CD4-positive, alpha-beta T cell treated with Interleukin-15 for 4 hours (primary cell): ENCODE measurements around the gene FOXI2.

Source experiments
- DNase-seq: peaks from one replicate; pipeline ENCODE4 v3.0.0-alpha.2; 2020; ENCODE audit warnings: low spot score

FOXI2 gene

DNA sequence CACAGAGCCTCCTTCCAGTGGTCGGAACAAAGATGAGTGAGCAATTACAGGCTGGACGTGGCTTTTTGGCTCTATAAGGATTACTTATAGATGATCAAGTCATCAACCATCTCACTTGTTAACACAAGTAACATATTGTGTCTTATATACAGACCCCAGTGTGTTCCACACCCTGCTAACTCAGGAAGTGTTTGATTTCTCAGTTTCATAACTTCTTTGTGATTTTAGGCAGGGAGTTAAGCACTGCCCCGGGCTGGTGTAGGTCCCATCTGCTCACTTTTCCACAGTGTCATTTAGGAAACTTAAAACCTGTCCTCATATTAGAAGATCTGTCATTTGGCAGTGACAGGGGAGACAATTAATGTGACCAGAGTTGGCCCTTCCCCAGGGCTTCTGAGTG lies 6.2 kb downstream of the FOXI2 start:
- DNase-seq, result no peak

DNA sequence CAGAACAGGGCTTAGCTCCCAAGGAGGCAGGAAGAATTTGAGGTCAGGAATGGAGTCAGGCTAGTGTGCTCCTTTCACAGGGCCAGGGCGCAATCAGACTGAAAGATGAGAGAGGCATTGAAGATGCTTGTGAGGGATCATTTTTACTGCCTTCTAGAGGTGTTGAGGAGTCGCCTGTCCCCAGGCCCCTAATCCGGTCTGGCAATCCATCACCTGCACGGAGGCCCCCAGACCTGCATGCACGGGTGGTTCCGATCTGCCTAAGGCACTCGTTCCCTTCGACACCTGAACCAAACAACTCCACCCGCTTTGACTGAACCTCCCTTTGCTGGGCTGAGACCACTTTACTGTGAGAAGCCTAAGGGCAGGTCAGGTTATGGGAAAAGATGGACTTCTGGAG lies 8.0 kb downstream of the FOXI2 start:
- DNase-seq, result no peak

GRCh38 chr10:127745861-127746260 lies 8.9 kb downstream of the FOXI2 start:
- no peak for DNase-seq

GRCh38 chr10:127755753-127756152 lies 18.8 kb downstream of the FOXI2 start:
- DNase-seq, result no peak

DNA sequence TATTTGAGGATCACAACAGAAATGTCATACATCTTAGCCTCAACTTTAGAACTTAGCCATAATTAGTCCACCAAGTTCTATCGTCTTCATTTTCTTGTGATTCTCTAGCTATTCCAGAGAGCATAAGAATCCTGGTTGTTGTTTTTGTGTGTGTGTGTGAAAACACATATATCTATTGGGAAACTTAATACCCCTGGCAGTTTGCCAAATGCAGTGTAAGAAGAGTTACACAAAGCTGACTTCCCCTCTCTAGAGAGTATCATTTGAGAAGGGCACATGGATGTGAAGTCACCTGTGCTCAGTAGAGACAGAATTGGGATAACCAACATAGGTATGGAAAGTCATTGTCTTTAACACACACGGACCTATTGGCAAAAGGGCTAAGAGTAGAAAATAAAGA lies 19.3 kb downstream of the FOXI2 start:
- no peak for DNase-seq

DNA sequence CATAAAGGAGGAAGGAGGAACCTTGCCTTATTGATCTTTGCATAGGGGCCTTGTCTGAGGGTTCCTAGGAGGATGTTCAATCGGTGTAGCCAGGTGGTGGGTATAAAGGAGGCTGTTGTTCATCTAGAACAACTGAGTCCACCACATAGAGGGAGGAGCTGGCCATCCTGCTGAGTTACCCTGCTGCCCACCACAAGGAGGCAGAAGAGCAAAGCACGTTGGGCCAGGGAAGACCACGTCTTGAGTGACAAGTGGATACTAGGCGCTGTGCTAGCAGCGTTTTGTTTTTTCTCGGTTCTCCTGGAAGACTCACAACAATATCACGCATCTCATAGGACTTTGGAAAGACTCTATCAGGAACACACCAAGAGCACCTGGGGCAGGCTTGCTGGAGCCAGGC lies 20.0 kb downstream of the FOXI2 start:
- DNase-seq, result no peak

DNA sequence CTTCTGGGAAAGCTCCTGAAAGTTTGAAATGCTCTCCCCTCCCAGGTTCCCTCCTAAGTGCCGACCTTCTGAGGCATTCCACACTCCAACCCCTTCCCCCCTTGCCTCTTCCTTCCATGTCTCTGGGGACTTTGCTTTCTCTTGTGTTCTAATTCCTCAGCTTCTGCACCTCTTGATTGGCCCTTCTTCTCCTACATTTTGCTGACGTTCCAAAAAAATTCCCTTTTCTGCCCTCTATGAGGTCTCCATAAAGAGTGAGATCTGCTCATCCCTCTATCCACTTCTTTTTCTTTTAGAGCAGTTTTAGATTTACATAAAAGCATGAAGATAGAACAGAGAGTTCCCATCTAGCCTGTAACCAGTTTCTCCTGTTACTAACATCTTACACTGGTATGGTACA lies 22.3 kb downstream of the FOXI2 start:
- DNase-seq, result no peak

GRCh38 chr10:127762925-127763324 lies 25.9 kb downstream of the FOXI2 start:
- DNase-seq, result no peak

GRCh38 chr10:127774766-127775559 lies 38.0 kb downstream of the FOXI2 start:
- no peak for DNase-seq

GRCh38 chr10:127776816-127777215 lies 39.8 kb downstream of the FOXI2 start:
- DNase-seq, result no peak

- no peak for DNase-seq
Observed at GRCh38 chr10:127781412-127781811, 44.4 kb downstream of the FOXI2 start.

GRCh38 chr10:127787873-127788272 lies 50.9 kb downstream of the FOXI2 start:
- DNase-seq, result no peak

- no peak for DNase-seq
Observed at GRCh38 chr10:127790066-127790624, 53.2 kb downstream of the FOXI2 start.
